GM10847 (cell line): ENCODE data around the gene ZBTB42.

Source experiments
- POLR2A ChIP-seq: IDR thresholded peaks from 2 replicates; pipeline ENCODE4 v1.6.1; 2011; ENCODE audit not compliant: insufficient read length; ENCODE audit errors: extremely low read depth

Gene ZBTB42

DNA sequence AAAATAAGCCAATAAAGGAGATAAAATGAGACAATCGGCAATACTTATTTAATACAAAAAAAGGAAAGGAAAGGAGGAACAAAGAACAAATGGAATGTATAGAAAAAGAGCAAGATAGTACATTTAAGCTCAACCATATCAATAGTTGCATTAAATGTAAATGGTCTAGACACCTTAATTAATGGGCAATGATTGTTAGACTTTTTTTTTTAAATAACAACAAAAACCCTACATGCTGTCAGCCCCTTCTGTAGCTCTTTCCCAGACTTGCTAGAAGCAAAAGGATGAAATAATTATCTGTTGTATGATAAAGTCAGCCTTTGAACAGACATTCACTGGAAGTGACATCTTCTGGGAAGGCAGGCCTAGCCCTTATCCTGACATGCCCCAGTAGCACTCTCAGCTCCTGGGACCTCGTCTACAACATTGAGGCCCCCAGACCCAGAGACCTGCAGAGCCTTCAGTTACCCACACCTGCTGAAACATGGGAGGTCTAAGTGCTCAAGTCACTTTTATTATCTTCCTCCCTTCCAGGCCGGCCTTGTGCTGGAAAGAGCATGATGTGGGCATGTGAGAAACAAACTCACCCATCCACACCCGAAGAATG is 34.5 kb upstream of the ZBTB42 start:
- TF ChIP-seq POLR2A: no peak

GRCh38 chr14:104766863-104767633 is 33.9 kb upstream of the ZBTB42 start:
- TF ChIP-seq POLR2A: no peak

GRCh38 chr14:104767634-104767918 is 33.3 kb upstream of the ZBTB42 start:
- no peak for TF ChIP-seq POLR2A

DNA sequence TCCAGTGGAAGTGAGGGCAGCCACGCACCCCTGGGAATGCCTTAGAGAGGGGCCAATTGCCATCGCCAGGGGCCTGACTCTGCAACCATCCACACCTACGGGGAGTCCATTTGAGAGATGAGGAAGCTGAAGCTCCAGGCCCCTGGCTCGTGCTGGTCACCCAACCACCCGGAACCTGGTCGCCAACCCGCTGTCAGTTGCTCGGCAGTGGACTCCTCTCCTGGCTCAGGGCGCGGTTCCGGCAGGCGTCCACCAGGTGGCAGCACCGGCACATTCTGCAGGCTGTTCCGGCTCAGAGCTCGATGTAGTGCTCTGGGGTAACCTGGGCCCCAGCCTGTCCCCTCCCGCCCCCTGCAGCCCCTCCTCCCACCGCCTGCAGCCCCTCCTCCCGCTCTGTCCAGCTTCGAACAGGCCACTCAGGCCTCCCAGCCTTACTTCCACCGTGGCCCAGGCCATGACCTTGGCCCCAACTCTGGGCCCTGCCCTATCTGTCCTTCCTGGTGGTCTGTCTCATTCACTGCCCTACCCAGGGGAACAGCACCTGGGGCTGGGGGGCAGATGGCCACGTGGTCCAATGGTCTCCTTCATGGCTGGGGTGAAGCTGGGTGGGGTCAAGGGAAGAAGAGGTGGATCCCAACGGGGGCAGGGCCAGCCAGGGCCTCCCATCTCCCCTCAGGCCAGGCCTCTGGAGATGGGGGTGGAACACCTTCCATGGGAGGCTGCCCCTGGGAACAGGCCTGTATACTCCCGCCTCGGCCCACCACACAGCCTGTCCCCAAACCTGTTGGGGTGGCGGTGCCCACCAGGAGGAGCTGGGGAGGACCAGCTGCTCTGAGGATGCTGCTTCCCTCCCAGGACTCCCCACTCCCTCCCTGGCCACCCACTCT is 32.2 kb upstream of the ZBTB42 start:
- no peak for TF ChIP-seq POLR2A

DNA sequence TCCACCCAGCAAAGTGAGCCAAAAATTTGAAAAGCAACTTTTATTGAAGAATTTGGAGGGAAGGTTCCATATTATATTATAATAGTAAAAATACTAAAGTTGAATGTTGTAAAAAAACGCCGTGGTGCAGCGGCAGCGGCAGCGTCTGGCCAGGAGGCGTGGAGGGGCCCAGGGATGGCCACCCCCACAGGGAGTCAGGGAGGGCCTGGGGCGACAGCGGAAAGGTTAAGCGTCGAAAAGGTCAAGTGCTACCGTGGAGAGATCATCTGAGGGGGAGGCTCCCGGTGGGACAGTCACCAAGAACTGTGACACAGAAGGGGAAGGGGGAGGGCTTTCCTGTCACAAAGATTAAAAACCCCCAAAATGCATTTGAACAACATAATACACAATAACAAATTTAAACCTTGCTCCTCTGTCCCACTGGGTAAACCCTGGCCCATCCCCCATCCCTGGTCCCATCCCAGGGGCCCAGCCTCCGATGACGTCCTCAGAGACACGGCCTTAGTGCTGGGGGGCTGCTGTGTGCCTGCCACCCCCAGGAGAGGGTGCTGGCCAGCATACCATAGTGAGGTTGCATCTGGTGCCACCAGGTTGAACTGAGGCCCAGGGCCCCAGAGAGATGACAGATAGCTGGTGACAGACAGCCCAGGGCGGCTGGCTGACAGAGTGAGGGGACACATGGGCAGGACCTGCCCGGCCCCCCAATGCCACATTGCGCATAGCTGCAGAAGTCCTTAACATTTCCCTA is 31.4 kb upstream of the ZBTB42 start:
- TF ChIP-seq POLR2A: no peak

GRCh38 chr14:104770072-104770579 is 30.8 kb upstream of the ZBTB42 start:
- TF ChIP-seq POLR2A: no peak

GRCh38 chr14:104770851-104771272 is 30.0 kb upstream of the ZBTB42 start:
- TF ChIP-seq POLR2A: no peak

DNA sequence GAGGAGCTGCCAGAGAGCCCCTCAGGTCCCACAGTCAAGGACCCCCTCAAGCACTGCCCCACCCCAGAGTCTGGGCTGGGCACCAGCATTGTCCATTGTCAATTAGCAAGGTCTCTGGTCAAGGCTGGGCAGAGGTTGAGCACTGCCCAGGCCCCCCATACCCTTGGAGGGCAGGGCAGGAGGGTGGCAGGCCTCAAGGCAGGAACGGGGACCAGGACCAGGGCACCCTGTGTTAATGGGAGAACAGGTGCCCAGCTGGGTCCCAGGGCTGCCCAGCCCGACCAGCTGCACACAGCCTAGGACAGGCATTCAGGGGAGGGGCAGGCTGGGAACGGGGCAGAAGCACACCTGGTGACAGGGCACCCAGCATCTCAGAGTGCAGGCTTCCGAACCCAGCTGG is 29.5 kb upstream of the ZBTB42 start:
- no peak for TF ChIP-seq POLR2A

GRCh38 chr14:104771918-104772706 is 28.8 kb upstream of the ZBTB42 start:
- no peak for TF ChIP-seq POLR2A

- TF ChIP-seq POLR2A: no peak
Measured at GRCh38 chr14:104772707-104773504, 28.0 kb upstream of the ZBTB42 start.

DNA sequence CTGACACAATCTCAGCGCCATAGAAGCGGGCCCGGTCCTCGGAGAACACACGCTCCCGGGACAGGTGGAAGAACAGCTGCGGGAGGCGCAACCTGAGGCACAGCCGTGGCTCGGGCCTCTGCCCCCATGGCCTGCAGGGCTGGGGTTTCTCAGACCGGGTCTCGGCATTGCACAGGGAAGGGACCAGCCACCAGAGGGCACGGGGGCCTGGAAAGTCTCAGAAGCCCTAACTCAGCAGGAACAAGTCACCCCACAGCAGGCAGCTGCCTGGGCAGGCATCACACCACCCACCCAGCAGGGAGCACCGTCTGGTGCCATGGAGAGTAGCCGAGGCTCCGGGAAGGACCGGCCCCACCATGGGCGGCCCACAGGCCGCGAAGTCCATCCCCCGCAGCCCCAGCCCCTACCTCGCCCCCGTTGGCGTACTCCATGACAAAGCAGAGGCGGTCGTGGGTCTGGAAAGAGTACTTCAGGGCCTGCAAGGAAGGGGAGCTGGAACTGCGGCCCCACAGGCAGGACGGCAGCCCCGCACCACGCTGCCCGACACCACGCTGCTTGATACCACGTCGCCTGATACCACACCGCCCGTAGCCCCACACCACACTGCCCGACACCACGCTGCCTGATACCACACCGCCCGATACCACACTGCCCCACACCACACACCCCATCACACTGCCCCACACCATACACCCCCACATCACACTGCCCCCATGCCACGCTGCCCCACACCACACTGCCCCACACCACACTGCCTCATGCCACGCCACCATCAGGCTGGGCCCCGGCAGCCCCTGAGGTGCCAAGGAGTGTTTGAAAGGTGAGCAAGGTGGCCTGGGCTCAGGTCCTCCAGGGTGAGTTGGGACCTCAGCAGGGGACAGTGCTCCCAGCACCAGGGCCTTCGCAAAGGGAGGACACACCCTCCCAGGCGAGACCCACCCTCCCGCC is 27.1 kb upstream of the ZBTB42 start:
- no peak for TF ChIP-seq POLR2A

GRCh38 chr14:104774453-104775072 is 26.3 kb upstream of the ZBTB42 start:
- no peak for TF ChIP-seq POLR2A
